ENCODE data around the gene CKLF.

CKLF gene

DNA sequence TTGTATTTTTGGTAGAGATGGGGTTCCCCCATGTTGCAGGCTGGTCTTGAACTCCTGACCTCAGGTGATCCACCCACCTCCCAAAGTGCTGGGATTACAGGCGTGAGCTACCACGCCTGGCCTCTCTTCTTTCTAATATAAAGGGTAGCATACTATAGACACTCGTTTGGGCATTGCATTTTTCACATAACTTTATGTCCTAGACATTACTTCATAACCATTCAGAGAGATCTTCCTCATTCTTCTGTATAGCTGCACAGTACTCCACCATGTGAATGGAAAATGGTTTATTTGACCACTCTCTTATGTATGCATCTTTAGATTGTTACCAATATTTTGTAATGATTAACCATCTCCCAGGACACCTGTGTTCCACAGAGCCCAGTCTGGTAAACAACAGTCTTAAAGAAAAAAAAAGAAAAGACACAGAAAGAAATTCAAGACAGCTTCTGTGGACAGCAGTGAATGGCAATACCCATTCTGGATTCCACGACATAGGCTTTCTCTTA lies 44.6 kb upstream of the CKLF start:
- Histone ChIP-seq H3K36me3 (ENCODE audit: control insufficient read depth, low read length) (no peaks in the 10 kb centered on the region), H3K4me3 (ENCODE audit: low read length) (no peak overlapping the region), H3K79me2 (ENCODE audit: control insufficient read depth, low read length) (no peaks in the 10 kb centered on the region), H3K9me2 (replicated peaks; ENCODE audit: control insufficient read depth, low read length) (no peaks in the 10 kb centered on the region), H3K27ac (ENCODE audit: low read depth, low read length) (no peak overlapping the region), H3K9me3 (ENCODE audit: control insufficient read depth, insufficient read depth, low read length) (no peaks in the 10 kb centered on the region), H3K27me3 (ENCODE audit: control insufficient read depth, low read length) (peaks cover 7% of the 10 kb centered on the region; the same call in 1 of the 2 replicates), H4K20me1 (ENCODE audit: control insufficient read depth, insufficient read depth, low read depth, low read length) (no peaks in the 10 kb centered on the region), H3F3A (ENCODE audit: control insufficient read depth, insufficient read depth) (no peaks in the 10 kb centered on the region), H3K4me1 (ENCODE audit: control insufficient read depth, low read length) (no peaks in the 10 kb centered on the region), H3K4me2 (ENCODE audit: low read length) (no peak overlapping the region)
- no peak for TF ChIP-seq EZH2phosphoT487 (IDR thresholded peaks at IDR 0.05; ENCODE audit: borderline replicate concordance, low read length)
- TF ChIP-seq, protein P1, sequence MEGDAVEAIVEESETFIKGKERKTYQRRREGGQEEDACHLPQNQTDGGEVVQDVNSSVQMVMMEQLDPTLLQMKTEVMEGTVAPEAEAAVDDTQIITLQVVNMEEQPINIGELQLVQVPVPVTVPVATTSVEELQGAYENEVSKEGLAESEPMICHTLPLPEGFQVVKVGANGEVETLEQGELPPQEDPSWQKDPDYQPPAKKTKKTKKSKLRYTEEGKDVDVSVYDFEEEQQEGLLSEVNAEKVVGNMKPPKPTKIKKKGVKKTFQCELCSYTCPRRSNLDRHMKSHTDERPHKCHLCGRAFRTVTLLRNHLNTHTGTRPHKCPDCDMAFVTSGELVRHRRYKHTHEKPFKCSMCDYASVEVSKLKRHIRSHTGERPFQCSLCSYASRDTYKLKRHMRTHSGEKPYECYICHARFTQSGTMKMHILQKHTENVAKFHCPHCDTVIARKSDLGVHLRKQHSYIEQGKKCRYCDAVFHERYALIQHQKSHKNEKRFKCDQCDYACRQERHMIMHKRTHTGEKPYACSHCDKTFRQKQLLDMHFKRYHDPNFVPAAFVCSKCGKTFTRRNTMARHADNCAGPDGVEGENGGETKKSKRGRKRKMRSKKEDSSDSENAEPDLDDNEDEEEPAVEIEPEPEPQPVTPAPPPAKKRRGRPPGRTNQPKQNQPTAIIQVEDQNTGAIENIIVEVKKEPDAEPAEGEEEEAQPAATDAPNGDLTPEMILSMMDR (IDR thresholded peaks at IDR 0.05; ENCODE audit: low read depth, low read length, poor library complexity, severe bottlenecking): no peak

DNA sequence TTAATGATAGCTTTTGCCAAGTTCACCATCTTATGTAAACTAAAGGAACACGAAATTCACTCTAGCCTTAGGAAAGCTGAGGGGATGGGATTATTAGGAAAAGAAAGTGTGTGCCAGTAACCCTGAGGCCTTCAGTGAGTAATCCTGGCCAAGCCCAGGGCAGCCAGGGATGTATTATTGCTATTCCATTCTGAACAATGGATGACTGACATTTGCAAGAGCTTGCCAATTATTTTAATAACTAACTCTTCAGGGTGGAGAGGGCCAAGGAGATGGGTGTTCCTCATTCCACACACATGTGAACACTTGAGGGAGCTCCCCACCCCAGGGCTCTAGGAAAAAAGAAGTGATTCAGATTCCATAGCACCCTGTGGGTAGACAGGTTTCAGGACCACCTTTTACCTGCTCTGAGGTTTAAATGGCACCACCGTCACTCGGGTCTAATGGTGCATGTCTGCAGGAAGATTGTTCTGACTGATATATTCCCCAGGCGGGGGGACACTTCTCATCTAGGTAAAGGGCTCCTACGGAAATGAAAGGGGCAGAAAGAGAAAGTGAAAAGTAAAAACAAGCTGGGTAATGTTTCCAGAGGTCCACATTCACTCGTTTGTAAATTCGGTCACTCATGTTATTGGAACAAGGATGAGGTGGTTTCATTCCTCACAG lies 44.0 kb upstream of the CKLF start:
- no peaks in the 10 kb centered on the region for H3K4me1 ChIP-seq (ENCODE audit: control insufficient read depth, low read length)
- H3K4me2 ChIP-seq (ENCODE audit: low read length): no peak overlapping the region
- H3K79me2 ChIP-seq (ENCODE audit: control insufficient read depth, low read length): no peaks in the 10 kb centered on the region
- H3K36me3 ChIP-seq (ENCODE audit: control insufficient read depth, low read length): no peaks in the 10 kb centered on the region
- no peak overlapping the region for H3K4me3 ChIP-seq (ENCODE audit: low read length)
- no peaks in the 10 kb centered on the region for H3F3A ChIP-seq (ENCODE audit: control insufficient read depth, insufficient read depth)
- no peak overlapping the region for H3K27ac ChIP-seq (ENCODE audit: low read depth, low read length)
- H3K27me3 ChIP-seq (ENCODE audit: control insufficient read depth, low read length): peaks cover 6% of the 10 kb centered on the region; the same call in 1 of the 2 replicates
- H4K20me1 ChIP-seq (ENCODE audit: control insufficient read depth, insufficient read depth, low read depth, low read length): no peaks in the 10 kb centered on the region
- H3K9me2 ChIP-seq (replicated peaks; ENCODE audit: control insufficient read depth, low read length): no peaks in the 10 kb centered on the region
- no peak for TF ChIP-seq EZH2phosphoT487 (IDR thresholded peaks at IDR 0.05; ENCODE audit: borderline replicate concordance, low read length)
- no peaks in the 10 kb centered on the region for H3K9me3 ChIP-seq (ENCODE audit: control insufficient read depth, insufficient read depth, low read length)

DNA sequence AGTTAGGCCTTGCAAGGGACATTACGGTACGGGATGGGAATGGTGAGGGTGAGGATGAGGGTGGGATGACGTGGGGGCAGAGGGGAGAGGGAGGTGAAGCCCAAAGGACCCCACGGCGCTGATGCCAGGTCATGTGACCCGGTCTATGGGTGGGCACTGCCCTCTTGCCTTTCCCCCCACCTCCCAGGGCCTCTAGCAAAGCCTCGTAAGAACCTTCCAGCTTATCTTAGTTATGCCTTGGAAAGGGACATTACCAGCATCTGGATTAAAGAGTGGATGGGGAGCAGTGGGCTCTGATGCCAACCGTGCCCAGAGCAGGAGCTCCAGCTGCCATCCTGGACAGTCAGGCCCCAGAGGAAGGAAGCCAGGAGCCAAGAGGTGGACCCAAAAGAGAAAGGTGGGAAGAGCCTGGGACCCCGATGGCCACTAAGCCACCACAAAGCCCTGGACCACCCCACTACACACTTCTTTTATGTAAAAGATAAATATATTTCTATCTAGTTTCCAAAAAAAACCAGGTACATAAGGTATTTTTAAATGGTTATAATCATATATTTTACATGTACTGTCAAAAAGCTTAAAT lies 43.4 kb upstream of the CKLF start:
- no peak overlapping the region for H3K4me3 ChIP-seq (ENCODE audit: low read length)
- no peaks in the 10 kb centered on the region for H3K79me2 ChIP-seq (ENCODE audit: control insufficient read depth, low read length)
- no peaks in the 10 kb centered on the region for H4K20me1 ChIP-seq (ENCODE audit: control insufficient read depth, insufficient read depth, low read depth, low read length)
- no peak overlapping the region for H3K27ac ChIP-seq (ENCODE audit: low read depth, low read length)
- H3K4me2 ChIP-seq (ENCODE audit: low read length): no peak overlapping the region
- H3K9me3 ChIP-seq (ENCODE audit: control insufficient read depth, insufficient read depth, low read length): no peaks in the 10 kb centered on the region
- peaks cover 4% of the 10 kb centered on the region; the same call in 1 of the 2 replicates for H3K27me3 ChIP-seq (ENCODE audit: control insufficient read depth, low read length)
- no peaks in the 10 kb centered on the region for H3F3A ChIP-seq (ENCODE audit: control insufficient read depth, insufficient read depth)
- TF ChIP-seq, protein P1 (IDR thresholded peaks at IDR 0.05; ENCODE audit: low read depth, low read length, poor library complexity, severe bottlenecking): no peak
- TF ChIP-seq EZH2phosphoT487 (IDR thresholded peaks at IDR 0.05; ENCODE audit: borderline replicate concordance, low read length): no peak
- H3K4me1 ChIP-seq (ENCODE audit: control insufficient read depth, low read length): no peaks in the 10 kb centered on the region
- H3K36me3 ChIP-seq (ENCODE audit: control insufficient read depth, low read length): no peaks in the 10 kb centered on the region
- no peaks in the 10 kb centered on the region for H3K9me2 ChIP-seq (replicated peaks; ENCODE audit: control insufficient read depth, low read length)

DNA sequence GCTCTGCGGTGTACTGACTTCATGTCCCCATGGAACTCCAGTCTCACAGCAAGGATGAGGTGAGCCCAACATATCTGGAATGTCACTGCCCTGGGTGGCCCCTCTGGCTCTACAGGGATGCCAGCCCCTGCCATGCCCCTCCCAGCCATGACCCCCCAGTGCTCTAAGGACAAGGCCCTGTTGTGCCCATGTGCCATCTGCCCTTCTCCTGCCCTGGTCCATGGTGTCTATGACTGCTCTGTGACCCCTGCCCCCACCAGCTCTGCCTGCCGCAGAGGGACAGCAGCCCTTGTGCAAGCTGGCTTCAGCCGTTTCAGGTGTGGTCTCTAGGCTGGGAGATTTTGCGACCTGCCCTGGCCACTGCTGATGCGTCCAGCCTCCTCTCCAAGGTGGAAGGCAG lies 42.8 kb upstream of the CKLF start:
- Histone ChIP-seq H3K4me1 (ENCODE audit: control insufficient read depth, low read length) (no peaks in the 10 kb centered on the region), H3K9me2 (replicated peaks; ENCODE audit: control insufficient read depth, low read length) (no peaks in the 10 kb centered on the region), H3K79me2 (ENCODE audit: control insufficient read depth, low read length) (no peaks in the 10 kb centered on the region), H3K36me3 (ENCODE audit: control insufficient read depth, low read length) (no peaks in the 10 kb centered on the region), H3K27me3 (ENCODE audit: control insufficient read depth, low read length) (peaks cover 4% of the 10 kb centered on the region; the same call in 1 of the 2 replicates), H3K4me2 (ENCODE audit: low read length) (no peak overlapping the region), H3K4me3 (ENCODE audit: low read length) (no peak overlapping the region), H3K9me3 (ENCODE audit: control insufficient read depth, insufficient read depth, low read length) (no peaks in the 10 kb centered on the region), H3F3A (ENCODE audit: control insufficient read depth, insufficient read depth) (no peaks in the 10 kb centered on the region), H4K20me1 (ENCODE audit: control insufficient read depth, insufficient read depth, low read depth, low read length) (no peaks in the 10 kb centered on the region), H3K27ac (ENCODE audit: low read depth, low read length) (no peak overlapping the region)
- TF ChIP-seq, protein P1 (IDR thresholded peaks at IDR 0.05; ENCODE audit: low read depth, low read length, poor library complexity, severe bottlenecking): no peak
- TF ChIP-seq EZH2phosphoT487 (IDR thresholded peaks at IDR 0.05; ENCODE audit: borderline replicate concordance, low read length): no peak
